Testis (tissue), 3 donors: Measurements from ENCODE around the gene TGIF1. TPM values are rescaled to one million over a fixed set of nuclear protein-coding genes. Genes with fewer than 3 reads are reported as not detected.

ENCODE experiments used
- DNase-seq: peaks from one replicate; pipeline ENCODE4 v3.0.0-alpha.2; 2019
- H3K27ac ChIP-seq, 2 donors: fragments of 200-600 bp; sonication (generic); one replicate each; pipeline ENCODE4 v1.5.1; 2019
- H3K27me3 ChIP-seq: fragments of 200-600 bp; sonication (generic); one replicate; pipeline ENCODE4 v1.5.1; 2019
- H3K36me3 ChIP-seq: fragments of 200-600 bp; sonication (generic); one replicate; pipeline ENCODE4 v1.5.1; 2017; ENCODE audit warnings: low read depth; ENCODE audit errors: missing control alignments
- H3K4me1 ChIP-seq: fragments of 200-600 bp; sonication (generic); one replicate; pipeline ENCODE4 v1.5.1; 2019
- H3K4me3 ChIP-seq, 2 donors: fragments of 200-600 bp; sonication (generic); one replicate each; pipeline ENCODE4 v1.5.1; 2017 to 2019
- H3K9me3 ChIP-seq: fragments of 200-600 bp; sonication (generic); one replicate; pipeline ENCODE4 v1.5.1; 2017
- POLR2A ChIP-seq: fragments of 450-650 bp; IDR thresholded peaks from one replicate; pipeline ENCODE4 v1.6.1; 2017; ENCODE audit warnings: antibody characterized with exemption, mild to moderate bottlenecking, moderate library complexity
- WGBS, 2 donors: methylation state at CpG; one replicate each; pipeline ENCODE4 v1.1.5; 2018; 5-methylcytosine and 5-hydroxymethylcytosine counted together
- intact Hi-C: fragments of 100-400 bp; cut with DNase I; formaldehyde crosslinking; loops from one replicate; pipeline ENCODE4 v1.15.1; 2023; ENCODE audit warnings: low total_unique reads
- polyA plus RNA-seq: library from polyadenylated mRNA; stranded (reverse); fragments of 350-450 nt; fragmentation: Illumina TruSeq; extraction: RNeasy Lipid Tissue Mini Kit (QIAGEN cat#74804); gene quantifications from one replicate; pipeline ENCODE4 v1.2.3, GENCODE V29; 2014; ENCODE audit warnings: low read depth, low replicate concordance; ENCODE audit not compliant: insufficient read depth
- total RNA-seq, 2 donors: library from RNA; depleted of rRNA; stranded (reverse); fragments of >200 nt; gene quantifications; one replicate each; pipeline ENCODE4 v1.2.3, GENCODE V29; 2016
- TF ChIP-seq, protein P1 (sequence below), 3 experiments: fragments of 450-650 bp in 2 of 3; fragments of 200-600 bp in 1 of 3; sonication (generic) in 1 of 3; IDR thresholded peaks; one replicate each; pipeline ENCODE4 v1.5.1; 2016 to 2019; ENCODE audit warnings: antibody characterized with exemption in 3 of 3, mild to moderate bottlenecking in 2 of 3, moderate library complexity in 1 of 3

Gene TGIF1
- total and polyA plus RNA-seq, 3 donors from 2014 or later: 56.1 to 117 (median 66.6) TPM

DNA sequence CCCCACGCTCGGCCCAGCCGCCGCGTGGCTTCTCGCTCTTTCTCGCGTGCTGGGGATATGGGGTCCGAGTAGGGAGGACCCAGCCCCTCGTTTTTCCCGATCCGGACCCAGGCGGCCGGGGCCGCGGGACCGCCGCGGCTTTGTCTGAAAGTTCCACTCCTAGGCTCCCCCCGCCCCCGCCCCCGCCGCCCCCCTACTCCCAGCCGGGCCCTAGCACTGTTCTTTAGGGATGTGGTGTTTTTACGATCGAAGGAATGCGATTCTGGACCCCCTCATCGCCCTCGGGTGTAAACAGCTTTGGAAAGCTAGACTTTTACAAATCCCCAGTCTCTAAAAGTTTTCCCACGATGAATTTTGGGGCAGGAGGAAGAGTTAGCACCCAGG, 819 bp downstream of the TGIF1 start:
- Histone ChIP-seq H3K27me3 (no peaks in the 10 kb centered on the region), H3K9me3 (no peaks in the 10 kb centered on the region), H3K4me1 (peaks cover 27% of the 10 kb centered on the region), H3K4me3 (peak overlapping the region; percentile 80 to 96), H3K36me3 (no peaks in the 10 kb centered on the region), H3K27ac (peak overlapping the region; percentile 97 to 98)
- intact Hi-C loops: loop anchor here (5.0 kb wide), 1 partner anchor 147 kb away; no protein-coding TSS in a partner anchor
- DNase-seq: no peak
- 0 to 1% methylated on average over 20 to 25 of the region's 30 CpGs for WGBS, 2 donors
- TF ChIP-seq POLR2A: no peak
- TF ChIP-seq, protein P1, sequence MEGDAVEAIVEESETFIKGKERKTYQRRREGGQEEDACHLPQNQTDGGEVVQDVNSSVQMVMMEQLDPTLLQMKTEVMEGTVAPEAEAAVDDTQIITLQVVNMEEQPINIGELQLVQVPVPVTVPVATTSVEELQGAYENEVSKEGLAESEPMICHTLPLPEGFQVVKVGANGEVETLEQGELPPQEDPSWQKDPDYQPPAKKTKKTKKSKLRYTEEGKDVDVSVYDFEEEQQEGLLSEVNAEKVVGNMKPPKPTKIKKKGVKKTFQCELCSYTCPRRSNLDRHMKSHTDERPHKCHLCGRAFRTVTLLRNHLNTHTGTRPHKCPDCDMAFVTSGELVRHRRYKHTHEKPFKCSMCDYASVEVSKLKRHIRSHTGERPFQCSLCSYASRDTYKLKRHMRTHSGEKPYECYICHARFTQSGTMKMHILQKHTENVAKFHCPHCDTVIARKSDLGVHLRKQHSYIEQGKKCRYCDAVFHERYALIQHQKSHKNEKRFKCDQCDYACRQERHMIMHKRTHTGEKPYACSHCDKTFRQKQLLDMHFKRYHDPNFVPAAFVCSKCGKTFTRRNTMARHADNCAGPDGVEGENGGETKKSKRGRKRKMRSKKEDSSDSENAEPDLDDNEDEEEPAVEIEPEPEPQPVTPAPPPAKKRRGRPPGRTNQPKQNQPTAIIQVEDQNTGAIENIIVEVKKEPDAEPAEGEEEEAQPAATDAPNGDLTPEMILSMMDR (IDR thresholded peaks at IDR 0.05): no peak

DNA sequence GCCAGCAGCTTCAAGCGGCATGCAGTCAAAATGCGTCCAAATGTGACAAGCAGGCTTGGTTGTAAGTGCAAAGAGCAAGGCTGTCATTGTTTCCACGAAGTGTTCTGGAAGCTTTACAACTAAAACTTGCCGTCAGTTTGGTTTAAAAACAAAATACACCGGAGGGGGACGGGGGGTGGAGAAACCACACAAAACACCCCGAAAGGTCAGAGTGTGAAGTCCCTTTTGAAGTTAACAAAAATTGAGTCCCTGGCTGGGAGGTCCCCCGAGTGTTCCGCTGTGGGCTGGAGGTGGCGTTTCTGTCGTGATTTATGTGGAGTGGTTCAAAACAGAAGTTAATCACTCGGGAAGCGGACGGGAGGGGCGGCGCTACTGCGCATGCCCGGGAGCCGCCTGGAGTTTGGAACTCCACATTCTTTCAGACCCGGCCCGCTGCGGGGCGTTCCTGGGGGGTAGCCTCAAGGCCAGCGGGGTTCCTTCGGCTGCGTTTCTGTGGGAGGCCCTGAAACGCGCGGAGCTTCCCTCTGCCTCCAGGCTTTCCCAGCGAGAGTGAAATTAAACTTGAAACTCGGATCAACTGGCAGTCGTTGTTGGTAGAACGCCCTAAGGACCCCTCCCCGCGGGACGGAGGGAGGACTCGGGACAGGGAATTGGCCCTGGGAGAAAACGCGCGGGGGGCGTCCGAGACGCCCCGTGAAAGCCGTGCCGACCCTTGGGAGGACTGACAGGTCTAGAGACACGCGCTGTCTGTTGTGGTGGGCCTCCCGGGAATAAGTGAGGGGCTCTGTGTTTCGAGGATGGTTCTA, 1.4 kb downstream of the TGIF1 start:
- TF ChIP-seq, protein P1 (IDR thresholded peaks at IDR 0.05): peak in 1 of 3 experiments; percentile 5
- peak; percentile 41 for TF ChIP-seq POLR2A
- Histone ChIP-seq H3K9me3 (no peaks in the 10 kb centered on the region), H3K27me3 (no peaks in the 10 kb centered on the region), H3K36me3 (no peaks in the 10 kb centered on the region), H3K27ac (peak overlapping the region; percentile 97 to 98), H3K4me1 (peaks cover 26% of the 10 kb centered on the region), H3K4me3 (peak overlapping the region; percentile 80 to 96)
- 0 to 1% methylated on average over 16 to 50 of the region's 50 CpGs for WGBS, 2 donors
- intact Hi-C loops: loop anchor here (5.0 kb wide), 1 partner anchor 146 kb away; no protein-coding TSS in a partner anchor
- DNase-seq: peak; percentile 96

DNA sequence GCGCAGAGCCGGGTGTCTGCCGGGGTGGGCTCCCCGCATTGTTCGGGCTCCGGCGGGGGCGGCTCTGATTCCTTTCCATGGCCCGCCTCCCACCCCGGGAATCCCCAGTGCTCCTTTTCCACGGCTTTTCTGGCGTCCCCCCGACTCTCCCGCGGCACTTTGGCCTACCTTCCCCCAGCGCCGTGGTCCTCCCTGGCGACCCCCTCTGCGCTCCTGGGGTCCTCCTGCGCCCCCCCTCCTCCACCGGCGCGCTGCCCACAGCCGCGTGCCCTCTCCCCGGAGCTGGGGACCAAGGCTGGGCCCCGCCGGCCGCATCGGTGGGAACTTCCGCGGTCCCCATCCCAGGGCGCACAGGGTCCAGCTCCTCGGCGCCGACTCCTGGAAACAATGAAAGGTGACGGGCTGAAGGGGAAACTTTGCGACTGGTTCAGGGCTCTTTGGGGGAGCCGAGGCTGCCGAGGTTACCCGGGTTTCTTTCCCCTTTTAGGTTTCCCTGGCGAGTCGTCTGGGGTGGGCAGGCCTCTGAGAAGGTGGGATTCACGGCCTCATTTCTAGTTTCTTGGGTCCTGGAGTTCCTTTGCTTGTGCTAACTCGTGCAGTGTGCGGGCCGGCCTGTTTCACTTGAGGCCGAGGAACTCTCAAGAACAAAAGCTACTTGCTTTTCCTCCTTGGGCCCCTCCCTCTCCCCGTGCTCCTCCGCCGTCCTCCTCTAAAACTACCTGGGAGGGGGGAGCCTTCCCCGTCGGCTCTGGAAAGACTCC, 2.2 kb downstream of the TGIF1 start:
- H3K4me3 ChIP-seq: peak overlapping the region; percentile 80 to 96
- H3K27me3 ChIP-seq: no peaks in the 10 kb centered on the region
- H3K9me3 ChIP-seq: no peaks in the 10 kb centered on the region
- peak overlapping the region; percentile 97 to 98 for H3K27ac ChIP-seq
- peak; percentile 66 for DNase-seq
- no peaks in the 10 kb centered on the region for H3K36me3 ChIP-seq
- intact Hi-C loops: loop anchor here (5.0 kb wide), 1 partner anchor 145 kb away; no protein-coding TSS in a partner anchor
- TF ChIP-seq, protein P1 (IDR thresholded peaks at IDR 0.05): no peak
- TF ChIP-seq POLR2A: no peak
- H3K4me1 ChIP-seq: peaks cover 21% of the 10 kb centered on the region
- WGBS, 2 donors: 1% methylated on average over 37 to 49 of the region's 53 CpGs

DNA sequence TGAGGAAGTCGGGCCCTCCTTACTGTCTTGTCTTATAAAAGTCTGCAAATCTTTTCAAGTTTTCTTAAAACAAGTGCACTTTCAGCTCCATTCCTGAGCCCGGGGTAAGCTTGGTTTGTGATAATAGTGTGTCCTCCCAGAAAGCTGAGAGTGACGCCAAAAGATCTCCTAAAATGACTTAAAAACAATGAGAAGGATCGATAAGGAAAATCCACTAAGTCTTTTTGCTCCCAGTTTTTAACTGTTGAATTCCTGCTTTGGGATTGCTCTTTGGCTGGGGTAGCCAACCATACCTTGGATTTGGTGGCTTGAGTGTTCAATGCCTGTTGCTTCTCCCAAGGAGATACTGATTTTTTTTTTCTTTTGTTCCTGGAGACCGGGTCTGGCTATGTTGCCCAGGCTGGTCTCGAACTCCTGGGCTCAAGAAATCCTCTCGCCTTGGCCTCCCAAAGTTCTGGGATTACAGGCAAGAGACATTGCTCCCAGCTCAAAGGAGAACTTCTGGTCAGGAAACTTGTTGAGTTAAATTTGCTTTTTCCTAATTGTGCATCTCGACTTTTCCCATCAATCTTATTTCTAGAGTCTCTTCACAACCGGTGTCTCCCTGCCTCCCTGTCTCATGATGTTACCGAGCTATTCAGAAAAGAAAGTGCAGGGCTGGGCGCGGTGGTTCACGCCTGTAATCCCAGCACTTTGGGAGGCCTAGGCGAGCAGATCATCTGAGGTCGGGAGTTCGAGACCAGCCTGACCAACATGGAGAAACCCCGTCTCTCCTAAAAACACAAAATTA, 3.0 kb downstream of the TGIF1 start:
- no peaks in the 10 kb centered on the region for H3K27me3 ChIP-seq
- peak overlapping the region; percentile 80 to 96 for H3K4me3 ChIP-seq
- no peaks in the 10 kb centered on the region for H3K36me3 ChIP-seq
- DNase-seq: no peak
- intact Hi-C loops: loop anchor here (5.0 kb wide), 1 partner anchor 144 kb away; no protein-coding TSS in a partner anchor
- H3K4me1 ChIP-seq: peaks cover 21% of the 10 kb centered on the region
- WGBS, 2 donors: 33 to 42% methylated on average over 17 of the region's 17 CpGs
- peak overlapping the region; percentile 97 to 98 for H3K27ac ChIP-seq
- TF ChIP-seq POLR2A: no peak
- TF ChIP-seq, protein P1 (IDR thresholded peaks at IDR 0.05): no peak
- H3K9me3 ChIP-seq: no peaks in the 10 kb centered on the region
